Right ventricle myocardium superior (tissue), 1 donor: ENCODE measurements around the gene SLC4A1. TPM values are rescaled to one million over a fixed set of nuclear protein-coding genes. Genes with fewer than 3 reads are reported as not detected.
A peak's percentile ranks its signal among the peaks of the same experiment; 100 is the strongest.

Experiments
- ATAC-seq: fragments of 200-7000 bp; cut with Tn5 transposase; one replicate; pipeline ENCODE4 v1.9.1; 2020; ENCODE audit warnings: mild to moderate bottlenecking; ENCODE audit not compliant: poor library complexity
- DNase-seq: peaks from one replicate; pipeline ENCODE4 v3.0.0-alpha.2; 2020
- intact Hi-C: fragments of 100-400 bp; cut with DNase I; formaldehyde crosslinking; loops from one replicate; pipeline ENCODE4 v1.11.2; 2022
- long read RNA-seq: library from polyadenylated mRNA; unstranded; transcript quantifications from one replicate; pipeline ENCODE4 v2.0.0, GENCODE V29; 2021
- total RNA-seq: library from RNA; stranded (reverse); fragmentation: NEBNext Ultra II Directional; extraction: Animal tissue kit (Norgen Biotek cat#: 25700); gene quantifications from one replicate; pipeline ENCODE4 v1.2.1, GENCODE V29; 2021
- donor health status: DM: no; HTN: yes; CAD: no; lungs with severe emphysema.

Gene SLC4A1
- total RNA-seq: 0.30 TPM
- long read RNA-seq: 0 reads

GRCh38 chr17:44267818-44268490 lies at the start of gene SLC4A1:
SLC4A1 (minus strand) TSS chr17:44268135; CDS start chr17:44262866, 5,269 bp downstream.
- ATAC-seq: no peak
- intact Hi-C loops: no loop called here

GRCh38 chr17:44317545-44317944 lies 49.6 kb upstream of the SLC4A1 start:
- intact Hi-C loops: no loop called here
- DNase-seq (no peak), ATAC-seq (no peak)

More at GRCh38 chr17:44267818-44268490, at the start of gene SLC4A1:
- DNase-seq: no peak

- DNase-seq (no peak), ATAC-seq (no peak)
- intact Hi-C loops: no loop called here
Measured at GRCh38 chr17:44315760-44316731, 48.1 kb upstream of the SLC4A1 start.

GRCh38 chr17:44314869-44315661 lies 47.1 kb upstream of the SLC4A1 start:
- DNase-seq (no peak), ATAC-seq (no peak)
- intact Hi-C loops: no loop called here

- intact Hi-C loops: no loop called here
- ATAC-seq (no peak), DNase-seq (no peak)
Measured at GRCh38 chr17:44314524-44314868, 46.6 kb upstream of the SLC4A1 start.

GRCh38 chr17:44314031-44314430 lies 46.1 kb upstream of the SLC4A1 start:
- DNase-seq: no peak
- intact Hi-C loops: no loop called here
- no peak for ATAC-seq

GRCh38 chr17:44312396-44313104 lies 44.6 kb upstream of the SLC4A1 start:
- DNase-seq (no peak), ATAC-seq (no peak)
- intact Hi-C loops: no loop called here

- intact Hi-C loops: no loop called here
- DNase-seq (no peak), ATAC-seq (no peak)
Measured at GRCh38 chr17:44311562-44312181, 43.7 kb upstream of the SLC4A1 start.

- intact Hi-C loops: no loop called here
Measured at GRCh38 chr17:44310609-44311376, 42.9 kb upstream of the SLC4A1 start.

GRCh38 chr17:44310188-44310587 lies 42.3 kb upstream of the SLC4A1 start:
- DNase-seq (no peak), ATAC-seq (no peak)
- intact Hi-C loops: no loop called here

More at GRCh38 chr17:44310609-44311376, 42.9 kb upstream of the SLC4A1 start:
- ATAC-seq: no peak
- DNase-seq: no peak

- DNase-seq: no peak
- no peak for ATAC-seq
- intact Hi-C loops: no loop called here
Measured at GRCh38 chr17:44309472-44309871, 41.5 kb upstream of the SLC4A1 start.

GRCh38 chr17:44308865-44309264 lies 40.9 kb upstream of the SLC4A1 start:
- peak; percentile 3 for ATAC-seq
- no peak for DNase-seq
- intact Hi-C loops: no loop called here

GRCh38 chr17:44308320-44308818 lies 40.4 kb upstream of the SLC4A1 start, which contains the start of gene RUNDC3A:
RUNDC3A (plus strand) TSS chr17:44308601; CDS start chr17:44308833, 232 bp downstream.
- ATAC-seq (peak; percentile 99), DNase-seq (peak; percentile 91)
- intact Hi-C loops: no loop called here

GRCh38 chr17:44307387-44308186 lies 39.7 kb upstream of the SLC4A1 start:
- DNase-seq (no peak), ATAC-seq (peak; percentile 74)
- intact Hi-C loops: no loop called here

- DNase-seq (no peak), ATAC-seq (no peak)
- intact Hi-C loops: no loop called here
Measured at GRCh38 chr17:44304651-44305050, 36.7 kb upstream of the SLC4A1 start.

- intact Hi-C loops: no loop called here
Measured at GRCh38 chr17:44297975-44298374, 30.0 kb upstream of the SLC4A1 start.

More at GRCh38 chr17:44297975-44298374, 30.0 kb upstream of the SLC4A1 start:
- ATAC-seq (no peak), DNase-seq (no peak)
